Measurements from ENCODE around the gene RNF152.
A peak's percentile ranks its signal among the peaks of the same experiment; 100 is the strongest.

The RNF152 gene, protein sequence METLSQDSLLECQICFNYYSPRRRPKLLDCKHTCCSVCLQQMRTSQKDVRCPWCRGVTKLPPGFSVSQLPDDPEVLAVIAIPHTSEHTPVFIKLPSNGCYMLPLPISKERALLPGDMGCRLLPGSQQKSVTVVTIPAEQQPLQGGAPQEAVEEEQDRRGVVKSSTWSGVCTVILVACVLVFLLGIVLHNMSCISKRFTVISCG

DNA sequence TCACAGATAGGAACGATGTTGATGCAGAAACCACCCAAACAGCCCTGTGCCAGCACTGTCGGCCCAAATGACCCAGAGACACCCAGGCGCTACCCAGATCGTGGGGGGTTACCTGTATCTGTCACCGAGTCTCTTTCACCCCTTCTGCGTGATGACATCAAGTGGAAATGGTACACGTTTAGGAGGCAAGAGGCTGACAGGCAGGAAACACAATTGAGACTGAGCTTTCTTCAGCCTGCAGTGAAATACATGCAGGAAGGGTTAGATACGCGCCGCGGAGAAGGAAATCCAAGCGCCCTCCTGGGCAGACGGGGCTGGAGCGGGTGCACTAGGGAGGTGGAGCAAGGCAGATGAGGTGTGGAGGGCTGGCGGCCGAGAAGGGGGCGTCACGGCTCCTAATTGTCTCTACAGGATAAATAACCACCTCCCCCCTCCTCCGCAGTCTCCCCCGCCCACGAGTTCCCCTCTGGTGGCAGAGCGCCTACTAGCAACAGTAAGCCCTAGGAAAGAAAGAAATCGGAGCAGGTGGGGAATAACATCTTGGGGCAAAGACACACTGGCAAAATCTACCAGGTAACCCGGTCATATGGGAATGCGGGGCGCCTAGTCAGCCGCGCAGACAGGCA is at the start of gene RNF152:
Gene RNF152, minus strand, starts transcription at position 325 of the 626 bp plus-strand sequence. CDS start 76,544 bp downstream, outside the sequence.
- no peak for DNase-seq

- DNase-seq, result no peak
Measured at GRCh38 chr18:61941948-61942471, 49.2 kb upstream of the RNF152 start.

GRCh38 chr18:61939046-61939674 is 46.4 kb upstream of the RNF152 start:
- DNase-seq, result no peak

DNA sequence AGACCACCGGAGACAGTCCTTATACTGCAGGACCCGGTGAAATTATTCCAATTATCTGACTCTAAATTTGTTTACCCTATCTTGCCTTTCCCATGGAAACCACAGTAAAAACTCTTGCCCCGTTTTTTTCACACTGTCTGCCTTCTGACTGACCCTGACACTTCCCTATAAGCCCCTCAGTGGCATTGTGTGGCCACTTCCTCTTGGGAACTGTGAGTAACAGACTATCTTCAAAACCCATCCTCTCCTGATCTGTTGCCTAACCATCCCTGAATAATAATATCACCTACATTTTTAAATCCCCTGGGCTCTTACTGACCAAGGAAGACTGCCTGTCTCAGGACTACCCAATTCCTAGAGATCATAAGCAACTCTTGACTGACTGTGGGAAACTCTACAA is 42.6 kb upstream of the RNF152 start:
- no peak for DNase-seq

- no peak for DNase-seq
Measured at GRCh38 chr18:61931654-61932379, 39.0 kb upstream of the RNF152 start.

DNA sequence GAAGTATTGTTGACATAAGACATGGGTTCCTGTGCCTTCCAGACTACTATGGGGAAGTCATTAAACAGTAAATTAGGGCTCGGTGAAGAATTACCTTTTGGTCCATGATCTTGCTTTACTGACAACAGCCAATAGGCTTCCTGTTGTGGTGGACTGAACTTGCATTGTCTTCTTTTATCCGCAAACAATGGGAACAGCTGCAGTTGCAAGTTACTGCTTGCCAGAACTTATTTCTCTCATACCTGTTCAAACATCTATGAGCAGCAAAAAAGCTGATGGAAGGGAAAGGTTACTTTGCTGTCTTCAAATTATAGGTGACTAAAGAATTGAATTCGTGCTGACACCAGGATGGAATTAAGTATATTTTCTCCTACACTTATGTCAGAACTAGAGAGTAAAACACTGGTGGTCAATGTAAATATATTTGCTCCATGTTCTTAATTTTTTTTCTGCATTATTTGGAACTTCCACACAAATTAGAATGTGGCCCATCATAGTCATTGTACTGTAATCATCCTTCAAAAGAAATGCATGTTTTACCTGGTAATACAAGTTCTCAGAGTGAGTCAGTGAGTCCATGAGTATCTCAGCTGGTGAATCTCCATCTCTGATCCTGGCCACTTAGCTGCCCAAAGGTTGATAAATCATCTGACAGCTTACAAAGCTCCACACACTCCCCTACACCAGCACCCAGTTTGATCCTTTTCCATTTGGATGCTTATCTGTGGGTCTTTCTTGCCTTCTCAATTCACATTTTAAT is 37.3 kb upstream of the RNF152 start:
- DNase-seq, result no peak

DNA sequence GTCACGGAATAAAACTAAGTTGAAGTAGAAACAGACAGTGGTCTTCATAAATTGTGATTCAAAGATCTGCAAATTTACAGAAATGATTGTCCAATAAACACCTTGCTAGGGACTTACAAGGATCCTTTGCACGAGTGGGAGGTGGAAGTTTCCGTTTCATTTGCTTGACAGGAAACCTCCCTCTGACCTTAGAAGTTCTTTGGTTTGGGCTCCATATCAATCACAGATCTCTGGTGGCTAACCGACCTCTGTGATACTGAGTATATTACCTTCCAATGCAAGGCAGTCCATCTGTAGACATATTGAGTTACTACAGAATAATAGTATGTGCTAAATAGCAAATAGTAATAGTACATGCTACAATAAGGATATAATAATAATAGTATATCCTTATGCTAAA is 33.7 kb upstream of the RNF152 start:
- no peak for DNase-seq

DNA sequence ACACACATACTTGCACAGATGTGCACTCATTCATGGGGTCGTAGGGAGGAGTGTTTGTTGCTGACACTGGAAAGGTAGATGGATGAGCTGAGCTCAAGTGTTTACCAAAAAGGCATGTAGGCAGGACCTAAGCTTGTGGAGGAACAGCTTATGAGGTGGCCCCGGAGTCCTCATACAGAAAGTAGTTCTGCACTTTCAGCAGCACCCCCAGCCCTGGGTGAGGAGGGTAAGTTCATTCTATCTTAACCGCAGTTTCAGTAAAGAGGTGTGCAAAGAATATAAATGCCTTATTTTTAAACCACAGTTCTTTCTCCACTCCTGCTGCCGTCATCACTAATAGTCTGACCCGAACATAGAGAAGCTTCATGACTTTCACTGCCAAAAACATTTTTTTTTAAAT is 31.7 kb upstream of the RNF152 start:
- DNase-seq, result no peak

DNA sequence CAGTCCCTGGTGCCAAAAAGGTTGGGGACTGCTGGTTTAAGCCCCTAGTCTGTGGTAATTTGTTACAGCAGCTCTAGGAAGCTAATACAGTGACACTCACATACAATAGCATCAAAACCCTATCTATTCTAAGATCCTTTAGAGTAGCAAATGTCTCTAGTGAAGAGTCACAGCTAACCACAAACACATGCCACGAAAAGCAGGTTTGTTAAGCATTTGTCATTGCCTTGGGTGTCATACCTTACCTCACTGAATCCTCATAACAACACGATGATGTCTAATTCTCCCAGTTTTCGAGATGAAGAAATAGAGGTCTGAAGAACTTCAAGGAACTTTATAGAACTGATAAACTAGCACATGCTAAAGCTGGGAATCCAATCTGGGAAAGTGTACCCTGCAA is 29.6 kb upstream of the RNF152 start:
- DNase-seq, result no peak

DNA sequence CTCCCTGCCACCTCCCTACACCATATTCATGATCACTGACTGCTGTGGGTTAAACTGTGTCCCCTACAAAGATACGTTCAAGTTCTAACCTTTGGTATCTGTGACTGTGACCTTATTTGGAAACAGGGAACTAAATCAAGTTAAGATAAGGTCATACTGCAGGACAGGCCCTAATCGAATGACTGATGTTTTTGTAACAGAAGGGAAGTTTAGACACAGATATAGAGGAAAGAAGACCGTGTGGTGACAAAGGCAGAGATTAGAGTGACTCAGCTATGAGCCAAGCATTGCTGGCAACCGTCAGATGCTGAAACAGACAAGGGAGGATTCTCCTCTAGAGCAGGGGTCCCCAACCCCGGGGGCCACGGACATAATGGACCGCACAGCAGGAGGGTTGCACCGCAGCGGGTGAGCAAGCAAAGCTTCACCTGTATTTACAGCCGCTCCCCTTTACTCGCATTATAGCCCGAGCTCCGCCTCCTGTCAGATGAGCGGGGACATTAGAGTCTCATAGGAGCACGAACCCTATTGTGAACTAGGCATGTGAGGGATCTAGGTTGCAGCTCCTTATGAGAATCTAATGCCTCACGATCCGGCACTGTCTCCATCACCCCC is 28.9 kb upstream of the RNF152 start:
- no peak for DNase-seq

GRCh38 chr18:61917818-61918217 is 25.0 kb upstream of the RNF152 start:
- DNase-seq, result no peak

GRCh38 chr18:61912476-61912875 is 19.7 kb upstream of the RNF152 start:
- DNase-seq, result no peak

- no peak for DNase-seq
Measured at GRCh38 chr18:61910101-61910500, 17.3 kb upstream of the RNF152 start.

- DNase-seq, result no peak
Measured at GRCh38 chr18:61908661-61909060, 15.9 kb upstream of the RNF152 start.

GRCh38 chr18:61901323-61901986 is 8.6 kb upstream of the RNF152 start:
- DNase-seq, result peak; percentile 17

DNA sequence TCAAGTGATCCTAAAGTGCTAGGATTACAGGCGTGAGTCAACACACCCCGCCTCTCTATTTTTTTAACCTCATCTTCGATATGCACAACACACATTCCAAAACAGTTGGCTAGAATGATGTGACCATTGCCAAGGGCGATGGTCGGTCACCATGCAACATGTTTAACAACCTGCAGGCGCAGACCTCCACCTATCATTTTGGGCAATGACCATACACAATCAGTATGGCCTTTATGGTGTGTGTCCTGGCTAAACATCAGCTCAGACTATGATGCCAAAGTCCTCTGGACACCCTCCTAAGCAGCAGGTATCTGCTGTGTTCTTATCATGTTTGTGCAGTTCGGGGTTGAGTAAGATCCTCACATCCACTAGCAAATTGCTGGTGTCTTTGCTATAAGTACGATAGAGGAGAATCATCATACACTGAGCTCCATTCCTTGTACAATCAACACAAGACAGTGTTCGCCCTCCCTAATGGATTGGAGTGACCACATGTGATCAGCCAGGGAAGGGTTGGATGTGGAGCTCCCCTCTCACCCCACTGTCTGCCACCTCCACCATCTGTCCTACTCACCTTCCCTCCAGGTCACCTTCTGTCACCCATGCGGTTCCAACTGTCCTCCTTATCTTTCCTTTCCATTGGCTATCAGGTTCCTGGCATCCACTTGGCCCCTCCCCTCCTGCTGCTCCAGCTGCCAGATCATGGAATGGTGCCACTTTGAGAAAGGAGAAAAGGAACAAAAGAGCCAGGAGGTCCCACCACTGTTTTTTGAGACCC is 7.9 kb upstream of the RNF152 start:
- DNase-seq, result no peak

GRCh38 chr18:61898640-61899101 is 5.9 kb upstream of the RNF152 start:
- DNase-seq, result no peak

DNA sequence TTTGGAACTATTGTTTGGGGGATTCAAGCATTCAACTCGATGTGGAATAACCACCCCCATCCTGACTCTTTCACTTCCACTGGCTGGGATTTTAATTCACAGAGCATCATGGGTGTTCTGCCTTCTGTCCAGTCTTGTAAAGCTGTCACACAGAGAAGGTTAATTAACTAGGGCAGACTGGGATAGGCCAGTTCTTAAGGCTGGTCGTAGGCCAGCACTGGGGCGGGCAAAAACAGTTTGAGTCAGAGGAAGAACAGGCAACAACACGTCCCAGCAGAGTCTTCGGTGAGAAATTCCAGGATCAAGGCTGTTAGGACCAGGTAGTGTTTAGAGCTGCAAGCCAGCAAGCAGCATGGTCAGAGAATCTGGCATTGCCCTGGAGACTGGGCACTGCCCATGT is 4.0 kb upstream of the RNF152 start:
- DNase-seq, result no peak

DNA sequence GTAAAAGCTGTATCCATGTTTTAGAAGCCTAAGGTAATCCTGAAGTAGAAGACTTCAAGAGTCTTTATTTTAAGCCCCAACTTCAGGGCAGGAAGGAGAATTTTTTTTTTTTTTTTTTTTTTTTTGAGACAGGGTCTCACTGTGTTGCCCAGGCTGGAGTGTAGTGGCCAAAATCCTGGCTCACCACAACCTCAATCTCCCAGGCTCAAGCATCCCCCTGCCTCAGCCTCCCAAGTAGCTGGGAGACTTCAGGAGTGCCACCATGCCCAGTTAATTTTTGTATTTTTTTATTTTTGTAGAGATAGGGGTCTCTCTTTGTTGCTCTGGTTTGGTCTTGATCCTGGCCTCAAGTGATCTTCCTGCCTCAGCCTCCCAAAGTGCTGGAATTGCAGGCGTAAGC is 3.3 kb upstream of the RNF152 start:
- DNase-seq, result no peak

DNA sequence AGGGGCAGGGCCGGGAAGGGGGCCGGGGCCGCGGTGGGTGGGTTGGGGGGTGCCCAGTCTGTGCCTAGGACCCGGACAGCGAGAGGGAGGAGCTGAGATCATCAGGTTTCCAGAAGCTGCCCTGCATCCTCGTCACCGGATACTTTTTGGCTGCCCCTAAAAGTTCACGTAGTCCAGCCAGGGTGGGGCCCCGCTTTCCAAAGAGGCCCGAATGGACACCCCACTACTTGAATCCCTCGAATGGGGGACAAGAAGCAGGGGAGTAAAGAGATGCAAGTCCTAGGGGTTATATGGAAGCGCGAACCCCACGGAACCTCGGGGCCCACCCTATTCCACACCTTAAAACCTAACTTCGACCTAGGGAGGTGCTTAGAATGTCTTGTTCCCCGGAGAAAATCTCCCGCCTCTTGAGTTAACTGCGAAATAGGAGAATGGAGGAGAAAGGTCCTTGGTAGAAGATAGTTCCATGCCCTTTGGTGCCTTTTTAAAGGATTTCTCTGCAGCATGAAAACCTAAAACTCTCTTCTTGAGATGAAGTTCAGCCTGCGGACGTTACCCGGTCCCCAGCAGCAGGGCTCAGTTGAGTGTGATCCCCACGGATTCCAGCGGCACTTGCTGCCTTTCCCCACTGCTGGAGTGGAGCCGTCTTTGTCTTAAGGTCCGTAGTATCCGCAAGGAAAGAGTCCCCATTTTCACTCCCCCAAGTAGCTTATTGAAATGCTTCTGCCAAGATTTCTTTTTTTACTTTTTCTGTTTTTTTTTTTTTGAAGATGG is 2.1 kb upstream of the RNF152 start:
- DNase-seq, result no peak

Measured in CD4-positive, alpha-beta T cell treated with Interferon gamma for 1 hour (primary cell).